A549 (cell line): Measurements from ENCODE around the gene EBF4. TPM values are rescaled to one million over a fixed set of nuclear protein-coding genes. Genes with fewer than 3 reads are reported as not detected.

ENCODE experiments used
- ATAC-seq, 2 experiments: fragments of 200-7000 bp in 1 of 2; fragments of >200 bp in 1 of 2; cut with Nextera tagmentation in 1 of 2; cut with Tn5 transposase in 1 of 2; 3 replicates each; pipeline versions ENCODE4 v1.8.0 to v1.9.1; 2018 to 2020; ENCODE audit warnings: mild to moderate bottlenecking in 1 of 2, moderate library complexity in 1 of 2
- CTCF ChIA-PET: fragments of 300-600 bp; sonication (Branson Sonifier 250); formaldehyde crosslinking; extraction: SDS; loops from one replicate; lab custom pipeline; 2021; ENCODE audit warnings: antibody characterized with exemption, inconsistent platforms; lab: Yijun Ruan, JAX
- POLR2A ChIA-PET: fragments of 350-600 bp; formaldehyde crosslinking; extraction: SDS; loops from one replicate; lab custom pipeline; 2021; ENCODE audit warnings: antibody characterized with exemption, inconsistent platforms; lab: Yijun Ruan, JAX
- DNase-seq, 2 experiments: peaks; one replicate each; pipeline versions ENCODE4 v3.0.0 to v3.0.0-alpha.2; 2011 to 2016; ENCODE audit warnings: low read depth in 1 of 2, low spot score in 1 of 2
- FAIRE-seq: peaks from 2 replicates; lab custom pipeline; 2011; peaks lifted over from hg19 to GRCh38; lab: Jason Lieb, UNC
- H3K27ac ChIP-seq, 2 experiments: fragments of >200 bp; sonication (Bioruptor Twin); formaldehyde crosslinking; 3 replicates each; pipeline ENCODE4 v1.5.1; 2016 to 2017
- H3K4me1 ChIP-seq: fragments of >200 bp; sonication (Bioruptor Twin); formaldehyde crosslinking; 3 replicates; pipeline ENCODE4 v1.6.1; 2016
- H3K4me2 ChIP-seq: fragments of >200 bp; sonication (Bioruptor Twin); formaldehyde crosslinking; 3 replicates; pipeline ENCODE4 v1.6.1; 2016
- H3K4me3 ChIP-seq: fragments of >200 bp; sonication (Bioruptor Twin); formaldehyde crosslinking; 3 replicates; pipeline ENCODE4 v1.5.1; 2016
- H3K9me3 ChIP-seq: fragments of >200 bp; sonication (Bioruptor Twin); formaldehyde crosslinking; 3 replicates; pipeline ENCODE4 v1.6.1; 2016
- FOSB ChIP-seq: fragments of 250-450 bp; sonication (Bioruptor Pico); IDR thresholded peaks from 2 replicates; pipeline ENCODE4 v1.5.0; 2020; ENCODE audit warnings: mild to moderate bottlenecking, moderate library complexity
- GATA3 ChIP-seq: IDR thresholded peaks from 2 replicates; pipeline ENCODE4 v1.6.1; 2012; ENCODE audit warnings: borderline replicate concordance
- HEYL ChIP-seq: fragments of 250-450 bp; sonication (Bioruptor Pico); IDR thresholded peaks from 2 replicates; pipeline ENCODE4 v1.8.0; 2021; ENCODE audit warnings: mild to moderate bottlenecking, moderate library complexity
- HOXB5 ChIP-seq: fragments of 250-450 bp; sonication (Bioruptor Pico); IDR thresholded peaks from 2 replicates; pipeline ENCODE4 v1.5.0; 2020; ENCODE audit warnings: mild to moderate bottlenecking, moderate library complexity
- KDM5A ChIP-seq: fragments of 200-600 bp; sonication (generic); IDR thresholded peaks from 2 replicates; pipeline ENCODE4 v1.6.1; 2016; ENCODE audit warnings: antibody characterized with exemption, mild to moderate bottlenecking
- NFE2L2 ChIP-seq: fragments of 150-350 bp; conservative IDR thresholded peaks from 2 replicates; pipeline ENCODE4 v1.6.1; 2014; ENCODE audit warnings: low read length
- NPAS2 ChIP-seq: fragments of 250-450 bp; sonication (Bioruptor Pico); IDR thresholded peaks from 2 replicates; pipeline ENCODE4 v1.8.0; 2022; ENCODE audit warnings: mild to moderate bottlenecking, moderate library complexity, borderline replicate concordance
- POLR2AphosphoS2 ChIP-seq: conservative IDR thresholded peaks from 2 replicates; pipeline ENCODE4 v1.6.1; 2012; ENCODE audit warnings: low read length, improper control_type of control experiment, inconsistent platforms
- RARB ChIP-seq: fragments of 250-450 bp; sonication (Bioruptor Pico); IDR thresholded peaks from 2 replicates; pipeline ENCODE4 v1.8.0; 2021; ENCODE audit warnings: mild to moderate bottlenecking, moderate library complexity
- RNF2 ChIP-seq: fragments of 200-600 bp; sonication (generic); IDR thresholded peaks from 2 replicates; pipeline ENCODE4 v1.6.1; 2016; ENCODE audit warnings: low read depth, mild to moderate bottlenecking, antibody characterized with exemption, moderate library complexity, borderline replicate concordance
- SREBF2 ChIP-seq: fragments of 450-650 bp; IDR thresholded peaks from 2 replicates; pipeline ENCODE4 v1.6.1; 2014; ENCODE audit warnings: mild to moderate bottlenecking, moderate library complexity
- TFCP2L1 ChIP-seq: fragments of 250-450 bp; sonication (Bioruptor Pico); IDR thresholded peaks from 2 replicates; pipeline ENCODE4 v1.5.0; 2021; ENCODE audit warnings: mild to moderate bottlenecking
- ZNF302 ChIP-seq: fragments of 250-450 bp; sonication (Bioruptor Pico); IDR thresholded peaks from 2 replicates; pipeline ENCODE4 v1.9.0; 2021; ENCODE audit warnings: inconsistent platforms, mild to moderate bottlenecking, moderate library complexity
- WGBS: methylation state at CpG from one replicate; pipeline ENCODE4 v1.1.6; 2017; ENCODE audit errors: missing lambda C conversion rate; 5-methylcytosine and 5-hydroxymethylcytosine counted together
- polyA plus RNA-seq, 4 experiments: library from polyadenylated mRNA; depleted of rRNA in 3 of 4; stranded (reverse); fragments of >200 nt; fragmentation: RNase III in 1 of 4; extraction: RNeasy Plus Mini Kit Qiagen cat#74134 plus additional on column Dnase treatment in 1 of 4; gene quantifications; 2 replicates in 3 of 4; 3 replicates in 1 of 4; pipeline ENCODE4 v1.2.3, GENCODE V29; 2011 to 2017
- small RNA-seq, 6 experiments: library from RNA; depleted of rRNA; stranded (forward); fragments of <200 nt; gene quantifications; one replicate each; pipeline ENCODE3, GENCODE V24; 2012
- TF ChIP-seq, protein P1 (sequence below): fragments of 150-350 bp; IDR thresholded peaks from 2 replicates; pipeline ENCODE4 v1.6.1; 2014; ENCODE audit warnings: low read depth, mild to moderate bottlenecking, low read length
- TF ChIP-seq, protein P2 (sequence below): fragments of 250-450 bp; sonication (Bioruptor Pico); IDR thresholded peaks from 2 replicates; pipeline ENCODE4 v1.5.0; 2021; ENCODE audit warnings: mild to moderate bottlenecking, moderate library complexity, borderline replicate concordance
- TF ChIP-seq, protein P3 (sequence below): fragments of 200-600 bp; sonication (generic); IDR thresholded peaks from 2 replicates; pipeline ENCODE4 v1.6.1; 2016; ENCODE audit warnings: antibody characterized with exemption, mild to moderate bottlenecking, moderate library complexity
- TF ChIP-seq, protein P4 (sequence below): IDR thresholded peaks from 2 replicates; pipeline ENCODE4 v1.6.1; 2012

The EBF4 gene
- polyA plus RNA-seq, 2 of the 4 experiments (the other 2 are of a cell fraction) = 2.2 to 3.2 TPM

DNA sequence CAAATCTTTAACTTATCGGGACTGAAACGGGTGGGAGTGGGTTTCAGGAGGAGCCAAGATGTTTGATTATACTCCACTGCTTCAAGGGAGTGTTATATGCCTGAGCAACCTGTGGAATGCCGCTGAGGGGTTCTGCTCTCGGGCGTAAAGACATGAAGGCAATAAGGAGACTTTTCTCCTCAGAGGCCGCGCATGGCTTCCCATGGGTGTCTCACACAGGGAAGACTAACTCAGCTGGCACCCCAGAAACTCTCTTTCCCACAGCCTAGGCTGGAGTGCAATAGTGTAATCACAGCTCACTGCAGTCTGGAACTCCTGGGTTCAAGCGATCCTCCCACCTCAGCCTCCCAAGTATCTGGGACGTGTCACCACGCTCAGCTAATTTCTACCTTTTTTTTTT lies 117.1 kb downstream of the EBF4 start:
- no peak for FAIRE-seq
- no peak for DNase-seq
- peaks cover 17% of the 10 kb centered on the region for H3K4me1 ChIP-seq
- H3K9me3 ChIP-seq = peaks cover 24% of the 10 kb centered on the region
- ChIA-PET POLR2A (no interaction called here), CTCF (interaction anchor here (1.1 to 4.4 kb wide), 5 partner anchors 10 to 122 kb away, joined by 3 to 12 read pairs (median 6); no protein-coding TSS in a partner anchor)
- ATAC-seq = no peak
- H3K27ac ChIP-seq = no peak overlapping the region
- no peak overlapping the region for H3K4me2 ChIP-seq
- no peak overlapping the region for H3K4me3 ChIP-seq
- TF ChIP-seq, protein P1, sequence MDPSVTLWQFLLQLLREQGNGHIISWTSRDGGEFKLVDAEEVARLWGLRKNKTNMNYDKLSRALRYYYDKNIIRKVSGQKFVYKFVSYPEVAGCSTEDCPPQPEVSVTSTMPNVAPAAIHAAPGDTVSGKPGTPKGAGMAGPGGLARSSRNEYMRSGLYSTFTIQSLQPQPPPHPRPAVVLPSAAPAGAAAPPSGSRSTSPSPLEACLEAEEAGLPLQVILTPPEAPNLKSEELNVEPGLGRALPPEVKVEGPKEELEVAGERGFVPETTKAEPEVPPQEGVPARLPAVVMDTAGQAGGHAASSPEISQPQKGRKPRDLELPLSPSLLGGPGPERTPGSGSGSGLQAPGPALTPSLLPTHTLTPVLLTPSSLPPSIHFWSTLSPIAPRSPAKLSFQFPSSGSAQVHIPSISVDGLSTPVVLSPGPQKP = no peak
- TF ChIP-seq HOXB5 (no peak), GATA3 (no peak), RNF2 (no peak), NPAS2 (CRISPR knock-in tag) (no peak), FOSB (CRISPR knock-in tag) (no peak), POLR2AphosphoS2 (no peak), ZNF302 (CRISPR knock-in tag) (no peak), RARB (CRISPR knock-in tag) (no peak), SREBF2 (no peak), HEYL (CRISPR knock-in tag) (no peak), NFE2L2 (no peak), TFCP2L1 (CRISPR knock-in tag) (no peak), KDM5A (no peak)
- TF ChIP-seq, protein P2, sequence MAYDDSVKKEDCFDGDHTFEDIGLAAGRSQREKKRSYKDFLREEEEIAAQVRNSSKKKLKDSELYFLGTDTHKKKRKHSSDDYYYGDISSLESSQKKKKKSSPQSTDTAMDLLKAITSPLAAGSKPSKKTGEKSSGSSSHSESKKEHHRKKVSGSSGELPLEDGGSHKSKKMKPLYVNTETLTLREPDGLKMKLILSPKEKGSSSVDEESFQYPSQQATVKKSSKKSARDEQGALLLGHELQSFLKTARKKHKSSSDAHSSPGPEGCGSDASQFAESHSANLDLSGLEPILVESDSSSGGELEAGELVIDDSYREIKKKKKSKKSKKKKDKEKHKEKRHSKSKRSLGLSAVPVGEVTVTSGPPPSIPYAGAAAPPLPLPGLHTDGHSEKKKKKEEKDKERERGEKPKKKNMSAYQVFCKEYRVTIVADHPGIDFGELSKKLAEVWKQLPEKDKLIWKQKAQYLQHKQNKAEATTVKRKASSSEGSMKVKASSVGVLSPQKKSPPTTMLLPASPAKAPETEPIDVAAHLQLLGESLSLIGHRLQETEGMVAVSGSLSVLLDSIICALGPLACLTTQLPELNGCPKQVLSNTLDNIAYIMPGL (CRISPR knock-in tag) = no peak
- TF ChIP-seq, protein P3, sequence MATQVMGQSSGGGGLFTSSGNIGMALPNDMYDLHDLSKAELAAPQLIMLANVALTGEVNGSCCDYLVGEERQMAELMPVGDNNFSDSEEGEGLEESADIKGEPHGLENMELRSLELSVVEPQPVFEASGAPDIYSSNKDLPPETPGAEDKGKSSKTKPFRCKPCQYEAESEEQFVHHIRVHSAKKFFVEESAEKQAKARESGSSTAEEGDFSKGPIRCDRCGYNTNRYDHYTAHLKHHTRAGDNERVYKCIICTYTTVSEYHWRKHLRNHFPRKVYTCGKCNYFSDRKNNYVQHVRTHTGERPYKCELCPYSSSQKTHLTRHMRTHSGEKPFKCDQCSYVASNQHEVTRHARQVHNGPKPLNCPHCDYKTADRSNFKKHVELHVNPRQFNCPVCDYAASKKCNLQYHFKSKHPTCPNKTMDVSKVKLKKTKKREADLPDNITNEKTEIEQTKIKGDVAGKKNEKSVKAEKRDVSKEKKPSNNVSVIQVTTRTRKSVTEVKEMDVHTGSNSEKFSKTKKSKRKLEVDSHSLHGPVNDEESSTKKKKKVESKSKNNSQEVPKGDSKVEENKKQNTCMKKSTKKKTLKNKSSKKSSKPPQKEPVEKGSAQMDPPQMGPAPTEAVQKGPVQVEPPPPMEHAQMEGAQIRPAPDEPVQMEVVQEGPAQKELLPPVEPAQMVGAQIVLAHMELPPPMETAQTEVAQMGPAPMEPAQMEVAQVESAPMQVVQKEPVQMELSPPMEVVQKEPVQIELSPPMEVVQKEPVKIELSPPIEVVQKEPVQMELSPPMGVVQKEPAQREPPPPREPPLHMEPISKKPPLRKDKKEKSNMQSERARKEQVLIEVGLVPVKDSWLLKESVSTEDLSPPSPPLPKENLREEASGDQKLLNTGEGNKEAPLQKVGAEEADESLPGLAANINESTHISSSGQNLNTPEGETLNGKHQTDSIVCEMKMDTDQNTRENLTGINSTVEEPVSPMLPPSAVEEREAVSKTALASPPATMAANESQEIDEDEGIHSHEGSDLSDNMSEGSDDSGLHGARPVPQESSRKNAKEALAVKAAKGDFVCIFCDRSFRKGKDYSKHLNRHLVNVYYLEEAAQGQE = no peak
- TF ChIP-seq, protein P4, sequence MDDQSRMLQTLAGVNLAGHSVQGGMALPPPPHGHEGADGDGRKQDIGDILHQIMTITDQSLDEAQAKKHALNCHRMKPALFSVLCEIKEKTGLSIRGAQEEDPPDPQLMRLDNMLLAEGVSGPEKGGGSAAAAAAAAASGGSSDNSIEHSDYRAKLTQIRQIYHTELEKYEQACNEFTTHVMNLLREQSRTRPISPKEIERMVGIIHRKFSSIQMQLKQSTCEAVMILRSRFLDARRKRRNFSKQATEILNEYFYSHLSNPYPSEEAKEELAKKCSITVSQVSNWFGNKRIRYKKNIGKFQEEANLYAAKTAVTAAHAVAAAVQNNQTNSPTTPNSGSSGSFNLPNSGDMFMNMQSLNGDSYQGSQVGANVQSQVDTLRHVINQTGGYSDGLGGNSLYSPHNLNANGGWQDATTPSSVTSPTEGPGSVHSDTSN = no peak
- 72% methylated on average over 10 of the region's 10 CpGs for WGBS

Small RNAs within 50 kb of the gene (small RNA-seq; reads per million reads assigned to genes)
- gene SNORA51 (0 to 0.04 (median 0) reads per million in 6 experiments), gene SNORD110 (0 reads per million in 6 experiments), gene SNORD56 (0 reads per million in 6 experiments), gene SNORD57 (0 reads per million in 6 experiments), gene SNORD86 (0 reads per million in 6 experiments)

Other genes starting within 250 kb of the EBF4 start
- 486 and 557 TPM in 2 replicates for gene SNRPB, start 222.0 kb upstream of the EBF4 start, polyA plus RNA-seq (2011; rRNA removed)
- gene SNRPB, start 222.0 kb upstream of the EBF4 start, polyA plus RNA-seq (2017; fragmentation: RNase III; extraction: RNeasy Plus Mini Kit Qiagen cat#74134 plus additional on column Dnase treatment) = 628 to 689 TPM (median 676 TPM) in 3 replicates
- gene ZNF343, start 183.9 kb upstream of the EBF4 start, polyA plus RNA-seq (2011; rRNA removed) = 19.0 and 20.5 TPM in 2 replicates
- gene ZNF343, start 183.9 kb upstream of the EBF4 start, polyA plus RNA-seq (2017; fragmentation: RNase III; extraction: RNeasy Plus Mini Kit Qiagen cat#74134 plus additional on column Dnase treatment) = 14.0 to 15.8 TPM (median 14.0 TPM) in 3 replicates
- gene TMC2, start 156.2 kb upstream of the EBF4 start, polyA plus RNA-seq (2011; rRNA removed) = not detected in 2 replicates
- not detected in 3 replicates for gene TMC2, start 156.2 kb upstream of the EBF4 start, polyA plus RNA-seq (2017; fragmentation: RNase III; extraction: RNeasy Plus Mini Kit Qiagen cat#74134 plus additional on column Dnase treatment)
- 471 and 571 TPM in 2 replicates for gene NOP56, start 40.1 kb upstream of the EBF4 start, polyA plus RNA-seq (2011; rRNA removed)
- 658 to 761 TPM (median 681 TPM) in 3 replicates for gene NOP56, start 40.1 kb upstream of the EBF4 start, polyA plus RNA-seq (2017; fragmentation: RNase III; extraction: RNeasy Plus Mini Kit Qiagen cat#74134 plus additional on column Dnase treatment)
- 188 and 200 TPM in 2 replicates for gene IDH3B, start 28.6 kb upstream of the EBF4 start, polyA plus RNA-seq (2011; rRNA removed)
- gene IDH3B, start 28.6 kb upstream of the EBF4 start, polyA plus RNA-seq (2017; fragmentation: RNase III; extraction: RNeasy Plus Mini Kit Qiagen cat#74134 plus additional on column Dnase treatment) = 141 to 154 TPM (median 149 TPM) in 3 replicates
- not detected in 2 replicates for gene CPXM1, start 107.8 kb downstream of the EBF4 start, polyA plus RNA-seq (2011; rRNA removed)
- gene CPXM1, start 107.8 kb downstream of the EBF4 start, polyA plus RNA-seq (2017; fragmentation: RNase III; extraction: RNeasy Plus Mini Kit Qiagen cat#74134 plus additional on column Dnase treatment) = not detected in 3 replicates
- gene C20orf141, start 122.2 kb downstream of the EBF4 start, polyA plus RNA-seq (2011; rRNA removed) = 0.16 and 0.24 TPM in 2 replicates
- 0.29 to 0.56 TPM (median 0.54 TPM) in 3 replicates for gene C20orf141, start 122.2 kb downstream of the EBF4 start, polyA plus RNA-seq (2017; fragmentation: RNase III; extraction: RNeasy Plus Mini Kit Qiagen cat#74134 plus additional on column Dnase treatment)
- not detected in 2 replicates for gene TMEM239, start 123.6 kb downstream of the EBF4 start, polyA plus RNA-seq (2011; rRNA removed)
- gene TMEM239, start 123.6 kb downstream of the EBF4 start, polyA plus RNA-seq (2017; fragmentation: RNase III; extraction: RNeasy Plus Mini Kit Qiagen cat#74134 plus additional on column Dnase treatment) = not detected in 3 replicates
- gene PCED1A, start 147.9 kb downstream of the EBF4 start, polyA plus RNA-seq (2011; rRNA removed) = 25.7 and 31.4 TPM in 2 replicates
- 30.5 to 43.8 TPM (median 43.2 TPM) in 3 replicates for gene PCED1A, start 147.9 kb downstream of the EBF4 start, polyA plus RNA-seq (2017; fragmentation: RNase III; extraction: RNeasy Plus Mini Kit Qiagen cat#74134 plus additional on column Dnase treatment)
- gene VPS16, start 148.0 kb downstream of the EBF4 start, polyA plus RNA-seq (2011; rRNA removed) = 33.0 and 35.5 TPM in 2 replicates
- 34.3 to 38.2 TPM (median 37.5 TPM) in 3 replicates for gene VPS16, start 148.0 kb downstream of the EBF4 start, polyA plus RNA-seq (2017; fragmentation: RNase III; extraction: RNeasy Plus Mini Kit Qiagen cat#74134 plus additional on column Dnase treatment)
- 74.4 and 83.2 TPM in 2 replicates for gene PTPRA, start 180.7 kb downstream of the EBF4 start, polyA plus RNA-seq (2011; rRNA removed)
- gene PTPRA, start 180.7 kb downstream of the EBF4 start, polyA plus RNA-seq (2017; fragmentation: RNase III; extraction: RNeasy Plus Mini Kit Qiagen cat#74134 plus additional on column Dnase treatment) = 26.5 to 29.8 TPM (median 29.2 TPM) in 3 replicates